ENCODE measurements around the gene CFAP57. TPM values are rescaled to one million over a fixed set of nuclear protein-coding genes. Genes with fewer than 3 reads are reported as not detected.
"Not testable (repeated sequence)": the region's sequence is repeated elsewhere in the genome, so short reads cannot be mapped to it uniquely, and the experiment has no call there.

The CFAP57 gene
- polyA plus RNA-seq (ENCODE audit: insufficient read length) = 0.41 TPM

DNA sequence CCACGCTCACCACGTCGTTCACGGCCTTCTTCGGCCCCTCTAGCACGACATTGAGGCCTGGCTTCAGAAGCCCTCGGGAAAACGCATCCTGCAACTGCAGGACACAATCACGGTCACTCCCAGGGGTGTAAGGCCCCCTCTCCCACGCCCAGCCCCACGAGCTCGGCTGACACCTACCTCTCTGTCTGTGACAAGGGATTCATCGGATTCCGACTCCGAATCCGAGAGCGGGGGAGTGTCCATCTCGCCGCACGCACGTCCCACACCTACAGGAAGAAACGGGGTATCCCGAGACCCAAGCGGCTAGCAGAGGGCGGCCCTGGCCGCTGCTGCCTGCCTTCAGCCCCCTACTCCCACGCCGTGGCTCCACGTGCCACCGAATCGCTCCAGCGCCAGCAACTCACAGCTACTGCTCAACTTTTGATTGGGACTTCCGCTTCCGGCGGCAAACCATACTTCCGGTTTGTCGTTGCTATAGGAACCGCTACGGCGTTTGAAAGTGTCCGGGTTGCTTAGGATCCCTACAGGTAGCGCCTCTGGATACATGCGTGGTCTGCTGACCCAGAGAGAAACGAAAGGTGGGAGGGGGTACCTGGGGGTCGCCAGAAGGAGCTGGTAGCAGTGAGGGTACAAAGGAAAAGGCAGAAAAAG, at the start of gene CFAP57, which contains the start of gene EBNA1BP2:
TSS of gene CFAP57 (plus strand) at position 455 of the 651 bp plus-strand sequence. CDS start 424 bp downstream, outside the sequence.
TSS of gene EBNA1BP2 (minus strand) at position 415 of the 651 bp plus-strand sequence. CDS start at position 243, 172 bp downstream.
- DNase-seq = peak; percentile 92

DNA sequence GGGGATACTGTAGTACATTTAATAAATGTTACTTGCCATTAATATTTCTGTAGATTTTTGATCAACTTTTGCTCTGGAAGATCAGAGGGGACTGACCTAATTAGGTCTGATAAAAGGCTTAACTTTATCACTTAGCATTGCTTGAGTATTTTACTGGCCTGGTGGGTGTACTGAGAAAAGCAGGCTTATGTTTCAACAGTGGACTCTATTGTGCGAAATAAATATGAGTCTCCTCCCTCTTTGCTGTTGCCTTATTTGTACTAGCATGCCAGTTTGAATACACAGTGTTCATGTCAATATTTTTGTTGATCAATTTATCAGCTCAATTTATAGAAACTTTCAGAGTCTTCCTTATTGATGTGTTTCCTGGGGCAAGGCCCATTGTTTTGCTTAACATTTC, 49.1 kb upstream of the CFAP57 start:
- DNase-seq = no peak

DNA sequence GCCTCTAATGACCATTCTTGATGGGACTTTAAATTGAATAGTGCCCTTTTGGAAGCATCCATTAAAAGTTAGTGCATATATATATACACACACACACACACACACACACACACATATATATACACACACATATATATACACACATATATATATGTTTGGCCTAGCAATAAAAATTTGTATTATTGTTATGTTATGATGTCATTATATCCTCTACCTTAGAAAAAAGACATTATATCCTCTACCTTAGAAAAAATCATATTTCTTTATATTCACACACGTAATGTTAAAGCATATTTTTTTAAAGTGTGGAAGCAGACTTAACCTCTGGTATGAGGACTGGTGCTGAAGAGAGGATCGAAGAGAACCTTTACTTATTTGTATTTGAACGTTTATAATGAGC, 43.3 kb upstream of the CFAP57 start:
- no peak for DNase-seq

DNA sequence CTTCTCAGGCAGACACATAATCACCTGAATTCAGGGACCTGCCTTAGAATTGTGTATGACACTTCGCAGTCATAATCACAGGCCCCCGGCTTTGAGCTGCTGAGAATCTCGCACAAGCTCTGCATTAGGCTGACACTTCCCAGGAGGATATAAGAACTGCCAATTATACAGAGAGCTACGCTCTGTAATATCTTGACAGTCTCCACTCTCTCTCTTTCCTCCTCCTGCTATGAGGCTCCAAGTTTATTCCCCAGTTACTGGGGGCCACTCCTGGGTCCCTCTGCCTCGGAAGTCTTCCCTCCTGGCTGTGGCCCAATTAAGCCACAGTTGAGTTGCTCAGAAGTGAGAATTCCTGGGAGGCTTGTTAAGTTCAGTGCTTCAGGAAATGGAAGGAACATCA, 42.7 kb upstream of the CFAP57 start:
- DNase-seq = no peak

DNA sequence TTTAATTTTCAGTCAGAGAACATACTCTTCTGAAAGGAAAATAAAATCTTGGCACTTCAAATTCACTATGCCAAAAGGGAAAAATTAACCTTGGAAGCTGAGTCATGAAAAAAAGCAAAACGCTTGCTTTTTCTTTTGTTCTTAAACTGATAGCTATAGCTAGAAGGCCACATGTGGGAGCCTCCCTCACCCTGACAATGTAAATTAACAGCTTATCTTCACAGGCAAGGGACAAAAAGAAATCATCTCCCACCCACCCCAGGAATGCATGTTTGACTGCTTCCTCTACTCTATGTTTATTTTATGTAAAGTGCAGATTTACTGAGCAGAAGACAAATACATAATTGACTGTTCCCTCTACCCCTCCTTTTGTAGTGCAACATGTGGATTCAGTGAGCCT, 38.1 kb upstream of the CFAP57 start:
- no peak for DNase-seq

DNA sequence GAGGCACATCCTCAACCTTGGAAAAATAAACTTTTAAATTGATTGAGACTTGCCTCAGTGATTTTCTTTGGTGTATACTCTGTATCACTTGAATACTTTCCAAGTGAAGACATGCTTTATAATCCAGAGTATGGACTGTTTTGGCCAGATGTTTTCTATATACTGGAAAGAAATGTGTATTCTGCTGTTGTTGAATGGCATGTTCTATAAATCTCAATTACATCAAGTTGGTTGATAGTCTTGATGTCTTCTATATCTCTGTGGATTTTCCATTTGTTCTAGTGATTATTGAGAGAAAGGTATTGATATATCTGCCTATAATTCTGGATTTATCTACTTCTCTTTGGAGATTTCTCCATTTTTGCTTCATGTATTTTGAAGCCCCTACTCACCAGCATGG, 37.5 kb upstream of the CFAP57 start:
- DNase-seq = no peak

DNA sequence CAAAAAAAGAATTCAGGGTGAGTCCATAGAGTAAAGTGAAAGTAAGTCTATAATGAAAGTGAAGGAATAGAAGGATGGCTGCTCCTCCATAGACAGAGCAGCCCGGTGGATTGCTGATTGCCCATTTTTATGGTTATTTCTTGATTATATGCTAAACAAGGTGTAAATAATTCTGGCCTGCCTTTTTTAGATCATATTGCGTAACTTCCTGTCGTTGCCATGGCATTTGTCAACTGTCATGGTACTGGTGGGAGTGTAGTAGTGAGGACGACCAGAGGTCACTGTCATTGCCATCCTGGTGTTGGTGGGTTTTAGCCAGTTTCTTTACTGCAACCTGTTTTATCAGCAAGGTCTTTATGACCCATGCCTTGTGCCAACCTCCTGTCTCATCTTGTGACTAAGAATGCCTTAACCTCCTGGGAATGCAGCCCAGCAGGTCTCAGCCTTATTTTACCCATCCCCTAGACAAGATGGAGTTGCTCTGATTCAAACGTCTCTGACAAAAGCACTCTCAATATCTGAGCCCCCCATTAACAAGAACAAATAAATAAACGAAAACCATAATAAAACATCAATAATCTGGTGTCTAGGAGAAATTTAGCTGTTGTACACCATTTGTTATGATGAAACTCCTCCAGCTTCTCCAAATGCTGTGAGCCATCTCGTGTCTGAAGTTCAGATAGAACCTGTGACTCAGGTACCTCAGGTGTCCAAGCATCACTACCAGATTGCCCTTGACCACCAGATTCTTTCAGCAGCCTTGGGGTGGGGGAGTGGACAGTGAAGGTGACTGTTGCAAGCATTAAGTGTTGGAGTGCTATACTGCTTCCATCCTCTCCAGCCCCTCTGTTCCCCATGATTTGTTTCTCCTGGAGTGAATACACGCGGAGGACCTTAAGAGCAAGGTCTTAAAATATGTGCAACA, 36.0 kb upstream of the CFAP57 start:
- DNase-seq = no peak

DNA sequence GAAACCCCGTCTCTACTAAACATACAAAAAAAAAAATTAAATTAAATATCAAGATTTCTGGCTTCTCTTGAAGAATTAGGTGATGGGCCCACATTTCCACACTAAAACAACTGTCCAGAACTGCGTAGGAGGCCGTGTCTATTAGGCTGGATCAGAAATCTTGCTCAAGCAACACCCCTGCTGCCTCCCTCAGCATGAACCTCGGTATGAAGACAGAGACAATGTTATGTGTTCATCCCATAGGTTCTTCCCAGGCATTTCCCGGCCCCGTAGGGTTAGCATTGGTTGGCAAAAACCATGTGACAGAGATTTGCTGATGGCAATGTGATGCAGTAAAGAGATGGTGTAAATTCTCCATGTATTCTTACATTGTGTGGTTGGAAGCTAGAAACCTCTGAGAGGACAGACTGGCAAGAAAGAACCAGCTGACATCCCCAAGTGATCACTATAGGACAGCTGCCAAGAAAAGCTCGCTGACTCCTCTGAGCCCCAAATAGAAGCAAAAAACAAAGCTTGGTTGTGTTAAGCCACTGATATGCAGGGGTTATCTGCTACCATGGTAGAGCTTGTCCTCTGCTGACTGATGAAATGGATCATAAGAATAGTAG, 34.6 kb upstream of the CFAP57 start:
- DNase-seq = no peak

DNA sequence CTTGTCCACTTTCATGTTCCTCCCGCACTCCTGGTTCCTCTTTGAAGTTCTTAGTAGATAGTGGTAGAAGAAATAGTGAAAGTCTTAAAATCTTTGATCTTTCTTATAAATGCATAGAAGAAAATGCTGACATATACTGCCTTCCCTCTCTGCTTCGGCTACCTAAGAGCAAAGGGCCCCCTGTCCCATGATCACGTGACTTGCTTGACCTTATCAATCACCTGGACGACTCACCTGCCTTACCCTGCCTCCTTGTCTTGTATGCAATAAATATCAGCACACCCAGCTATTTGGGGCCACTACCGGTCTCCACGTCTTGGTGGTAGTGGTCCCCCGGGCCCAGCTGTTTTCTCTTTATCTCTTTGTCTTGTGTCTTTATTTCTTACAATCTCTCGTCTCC, 32.8 kb upstream of the CFAP57 start:
- not testable (repeated sequence) for DNase-seq

DNA sequence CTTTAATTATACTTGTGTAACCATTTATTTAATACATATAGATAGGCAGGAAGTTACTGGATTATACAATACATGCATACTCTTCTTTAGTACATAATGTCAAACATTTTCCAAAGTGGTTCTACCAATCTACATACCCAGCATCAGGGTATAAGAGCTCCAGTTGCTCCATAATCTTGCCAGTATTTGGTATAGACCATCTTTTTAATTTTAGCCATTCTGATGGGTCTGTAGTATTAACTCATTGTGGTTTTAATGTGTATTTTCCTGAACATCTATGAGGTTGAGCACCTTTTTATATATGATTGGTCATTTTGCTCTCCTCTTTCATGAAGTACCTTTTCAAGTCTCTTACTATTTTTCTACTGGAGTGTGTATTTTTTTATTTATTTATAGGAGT, 32.1 kb upstream of the CFAP57 start:
- DNase-seq = no peak

DNA sequence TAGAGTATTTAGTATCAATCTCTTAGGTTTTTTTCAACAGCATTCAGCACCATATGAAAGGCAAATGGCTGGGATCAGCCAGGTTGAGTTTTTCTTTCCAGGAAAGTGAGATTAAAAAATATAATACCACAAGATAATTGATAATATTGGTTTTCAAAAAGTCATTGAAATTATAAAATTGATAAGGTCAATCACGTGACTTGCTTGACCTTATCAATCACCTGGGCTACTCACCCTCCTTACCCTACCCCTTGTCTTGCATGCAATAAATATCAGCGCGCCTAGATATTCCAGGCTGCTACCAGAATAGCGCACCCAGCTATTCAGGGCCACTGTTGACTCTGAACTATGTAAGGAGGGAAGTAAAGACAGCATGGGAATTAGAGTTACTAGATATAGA, 31.5 kb upstream of the CFAP57 start:
- DNase-seq = no peak

DNA sequence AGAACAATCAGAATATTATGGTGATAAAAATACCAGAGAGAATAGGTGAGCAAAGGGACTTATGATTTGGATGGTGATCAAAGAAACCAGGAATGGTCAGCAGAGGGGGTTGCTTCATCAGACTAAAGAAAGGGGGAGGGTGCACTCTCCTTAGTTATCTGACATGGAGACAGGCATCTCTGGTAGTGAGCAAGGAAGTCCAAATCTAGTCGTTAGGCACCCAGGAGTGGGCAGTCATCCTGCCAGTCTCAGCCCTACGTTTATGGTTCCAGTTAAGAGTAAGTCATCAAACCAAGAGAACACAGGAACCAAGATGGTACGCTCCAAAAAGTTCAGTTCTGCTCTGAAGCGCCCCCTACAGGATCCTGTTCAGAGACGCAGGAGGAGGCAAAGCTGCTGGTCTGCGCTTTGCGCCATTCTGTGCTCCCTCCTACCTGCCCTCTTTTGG, 28.7 kb upstream of the CFAP57 start:
- no peak for DNase-seq

DNA sequence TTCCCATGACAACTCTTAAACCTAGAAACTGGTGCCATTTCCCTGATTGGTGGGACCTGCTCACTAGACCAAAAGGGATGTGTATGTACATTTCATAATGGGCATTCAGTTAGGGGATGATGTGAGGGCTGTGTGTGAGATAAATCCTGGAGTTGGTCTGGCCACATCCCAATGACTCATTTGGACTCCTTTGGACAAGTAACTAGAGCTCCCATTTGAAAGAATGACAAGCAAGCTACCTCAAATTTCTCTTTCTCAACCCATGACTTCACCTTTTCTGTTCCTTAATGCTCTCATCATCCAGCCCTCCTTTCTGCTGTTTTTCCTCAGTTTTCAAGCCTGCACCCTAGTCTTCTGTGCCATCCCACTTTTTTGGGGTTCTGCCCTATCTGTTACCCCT, 27.9 kb upstream of the CFAP57 start:
- no peak for DNase-seq

DNA sequence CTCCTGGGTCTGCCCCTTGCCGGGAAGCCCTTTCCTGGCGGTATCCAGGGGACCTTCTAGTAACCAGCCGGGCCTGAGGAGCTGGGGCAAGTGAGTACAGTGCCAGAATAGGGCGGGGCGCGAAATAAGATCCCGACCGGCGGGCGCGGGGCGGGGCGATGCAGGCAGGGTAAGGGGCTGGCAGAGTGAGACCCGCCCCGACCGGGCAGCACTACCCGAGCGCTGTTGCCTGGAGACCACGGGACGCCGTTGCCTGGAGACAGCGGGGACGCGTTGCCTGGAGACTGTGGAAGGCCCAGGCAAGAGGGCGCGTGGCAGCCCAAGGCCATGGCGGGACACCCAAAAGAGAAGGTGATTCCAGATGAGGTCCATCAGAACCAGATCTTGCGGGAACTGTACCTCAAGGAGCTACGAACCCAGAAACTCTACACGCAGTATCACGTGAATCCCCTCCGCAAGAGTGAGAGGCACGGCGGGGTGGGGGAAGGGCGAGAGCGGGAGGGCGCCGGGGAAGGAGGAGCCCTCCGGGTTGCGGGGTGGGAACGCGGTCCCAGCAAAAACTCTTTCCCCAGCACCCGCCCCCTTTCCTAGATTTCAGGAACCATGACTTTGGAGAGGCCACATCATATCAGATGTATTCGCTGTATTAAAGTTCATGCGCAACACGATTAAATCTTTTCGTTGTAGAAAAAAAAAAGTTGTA, 24.4 kb upstream of the CFAP57 start:
- DNase-seq = peak; percentile 69

DNA sequence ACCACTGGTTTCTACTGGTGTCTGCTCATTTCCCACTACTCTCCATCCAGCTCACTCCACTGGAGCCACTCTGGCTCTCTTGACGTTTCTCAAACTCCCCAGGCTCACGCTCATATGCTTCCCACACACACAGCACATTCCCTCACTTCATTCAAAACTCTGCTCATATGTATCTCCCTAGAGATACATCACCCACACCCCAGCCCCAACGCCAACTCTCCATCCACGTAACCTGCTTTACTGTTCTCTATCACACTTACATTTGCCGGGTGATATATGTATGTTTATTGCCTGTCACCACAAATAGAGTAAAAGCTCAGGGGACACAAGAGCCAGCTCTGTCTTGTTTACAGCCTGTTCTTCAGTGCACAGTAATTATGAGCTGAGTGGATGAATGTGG, 22.2 kb upstream of the CFAP57 start:
- DNase-seq = no peak

DNA sequence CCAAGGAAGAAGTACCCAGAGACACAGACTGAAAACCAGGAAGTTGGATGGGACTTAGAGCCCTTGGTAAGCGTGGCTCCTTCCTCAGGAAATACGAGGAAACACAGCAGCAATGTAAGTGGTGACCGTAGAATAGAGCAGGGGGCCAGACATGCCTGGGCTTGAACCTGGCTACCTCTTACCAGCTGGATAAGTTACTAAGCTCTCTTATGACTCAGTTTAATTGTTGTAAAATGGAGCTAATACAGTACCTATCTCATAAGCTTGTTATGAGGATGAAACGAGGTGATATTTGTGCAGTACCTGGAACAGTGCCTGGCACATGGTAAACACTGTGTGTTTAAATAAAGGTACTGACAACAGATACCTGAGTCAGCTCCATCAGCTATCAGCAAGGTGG, 19.3 kb upstream of the CFAP57 start:
- no peak for DNase-seq

DNA sequence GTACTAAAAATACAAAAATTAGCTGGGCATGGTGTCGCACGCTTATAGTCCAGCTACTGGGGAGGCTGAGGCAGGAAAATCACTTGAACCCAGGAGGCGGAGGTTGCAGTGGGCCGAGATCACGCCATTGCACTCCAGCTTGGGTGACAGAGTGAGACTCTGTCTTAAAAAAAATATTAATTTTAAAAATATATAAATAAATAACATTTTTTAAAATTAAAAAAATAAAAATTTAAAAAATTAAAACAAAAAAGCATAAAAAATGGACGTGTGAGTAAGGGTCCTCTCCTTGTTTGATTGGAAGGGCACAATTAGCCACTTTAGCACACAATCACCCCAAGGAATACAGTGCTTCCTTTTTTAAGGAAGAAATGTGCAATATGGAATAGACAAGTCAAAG, 18.7 kb upstream of the CFAP57 start:
- no peak for DNase-seq

DNA sequence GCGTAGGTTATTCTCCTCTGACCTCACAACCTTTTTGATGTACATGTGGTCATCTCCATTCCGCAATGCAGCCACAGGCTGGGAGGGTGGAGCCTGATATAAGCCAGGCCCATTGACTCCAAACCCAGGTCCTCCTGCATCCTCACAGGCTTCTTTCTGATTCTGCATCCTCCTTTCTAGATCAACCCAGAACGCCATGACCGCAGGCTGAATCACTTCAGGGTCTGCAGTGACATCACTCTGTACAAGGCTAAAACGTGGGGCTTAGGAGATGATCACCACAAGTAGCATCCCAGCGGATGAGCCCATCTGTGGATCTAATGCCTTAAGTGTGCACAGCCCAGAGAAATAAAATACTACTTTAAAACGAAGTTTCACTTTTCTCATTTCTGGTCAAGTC, 16.1 kb upstream of the CFAP57 start:
- DNase-seq = no peak

DNA sequence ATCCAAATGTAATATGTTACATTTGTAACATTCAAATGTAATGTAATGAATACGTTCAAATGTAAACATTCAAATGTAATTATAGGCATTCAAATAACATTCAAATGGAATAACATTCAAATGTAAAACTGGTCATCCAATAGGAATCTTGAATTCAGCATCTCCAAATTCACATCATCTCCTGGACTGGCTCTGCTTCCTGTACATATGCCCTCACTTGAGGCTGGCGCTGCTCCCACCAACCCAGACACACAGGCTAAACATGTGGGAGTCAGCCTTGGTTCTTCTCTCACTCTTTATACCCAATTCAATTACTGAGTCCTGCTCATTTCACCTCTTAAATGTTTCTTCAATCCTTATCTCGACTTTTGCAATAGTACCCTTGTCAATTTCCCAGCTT, 7.0 kb upstream of the CFAP57 start:
- no peak for DNase-seq

DNA sequence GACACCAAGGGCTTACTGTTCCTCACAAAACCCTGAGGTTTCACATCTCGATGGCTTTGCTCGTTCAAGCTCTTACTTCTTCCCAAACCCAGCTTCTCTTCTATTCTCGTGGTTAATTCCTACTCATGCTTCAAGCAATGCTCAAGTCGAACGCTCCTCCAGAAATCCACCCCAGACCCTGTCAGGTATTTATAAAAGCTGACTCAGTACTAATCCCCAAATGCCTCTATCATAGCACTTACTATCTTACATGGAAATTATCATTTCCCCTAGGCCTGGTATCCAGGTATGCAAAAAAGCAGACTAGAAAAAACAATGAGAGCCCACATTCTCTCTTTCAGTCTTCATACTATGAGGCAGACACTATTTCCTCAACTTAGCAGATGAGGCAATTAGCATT, 6.4 kb upstream of the CFAP57 start:
- no peak for DNase-seq

DNA sequence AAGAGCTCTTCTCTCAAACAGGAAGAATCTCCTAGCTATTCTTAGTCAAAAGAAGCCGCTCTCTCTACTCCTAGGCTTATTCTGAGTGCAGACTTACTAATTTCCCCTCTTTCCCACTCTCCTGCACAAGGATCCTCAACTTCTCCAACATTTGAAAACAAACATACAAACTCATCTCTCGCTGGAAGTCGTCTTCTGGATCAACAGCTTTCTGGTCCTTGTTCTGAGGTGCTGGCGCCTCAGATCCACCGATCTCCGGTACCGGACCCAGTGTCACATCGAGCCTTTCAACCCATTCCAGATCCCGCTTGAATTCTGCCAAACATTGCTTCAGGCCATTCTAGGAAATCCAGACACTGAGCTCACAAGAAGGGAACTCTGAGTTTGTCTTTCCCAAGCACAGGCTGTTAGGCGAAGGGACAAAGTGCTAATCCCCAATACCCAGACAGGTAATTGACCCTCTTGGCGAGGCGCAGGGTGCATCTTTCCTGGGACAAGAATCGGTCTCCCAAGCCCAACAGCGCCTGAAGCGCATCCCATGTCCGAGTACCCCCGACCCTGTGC, 736 bp upstream of the CFAP57 start:
- DNase-seq = no peak

DNA sequence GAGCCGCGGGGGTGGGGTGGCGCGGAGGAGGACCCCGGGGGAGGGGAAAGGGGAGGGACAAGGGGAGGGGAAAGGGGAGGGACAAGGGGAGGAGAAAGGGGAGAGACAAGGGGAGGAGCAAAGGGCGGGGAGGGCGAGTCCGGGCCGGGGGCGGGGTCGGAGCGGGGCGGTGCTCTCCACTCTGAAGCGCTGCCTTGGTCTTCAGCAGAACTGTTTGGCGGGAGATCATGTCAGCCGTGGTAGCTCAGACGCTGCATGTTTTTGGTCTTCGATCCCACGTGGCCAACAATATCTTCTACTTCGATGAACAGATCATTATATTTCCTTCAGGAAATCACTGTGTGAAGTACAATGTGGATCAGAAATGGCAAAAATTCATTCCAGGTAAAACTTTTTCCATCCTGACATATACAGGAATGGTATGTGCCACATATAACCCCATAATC, 420 bp downstream of the CFAP57 start:
- DNase-seq = peak; percentile 81
